Adipose tissue (tissue), 3 donors: Measurements from ENCODE around the gene OR4K2. TPM values are rescaled to one million over a fixed set of nuclear protein-coding genes. Genes with fewer than 3 reads are reported as not detected.

Source experiments
- H3K27ac ChIP-seq: one replicate; pipeline ENCODE4 v1.5.1; 2013; ENCODE audit warnings: low read depth, low read length
- WGBS, 3 donors: extraction: QIAGEN DNeasy Blood & Tissue Kit; methylation state at CpG; one replicate each; pipeline ENCODE4 v1.1.7; 2013; 5-methylcytosine and 5-hydroxymethylcytosine counted together
- polyA plus RNA-seq, 3 donors: library from polyadenylated mRNA; stranded (reverse); fragments of 200-250 nt; gene quantifications; one replicate each; pipeline ENCODE4 v1.2.3, GENCODE V29; 2013
- donor health status: healthy with polysubstance abuse.
- donor health status: Bipolar disorder and iron deficiency.
- donor health status: healthy.

The OR4K2 gene
- polyA plus RNA-seq, 3 donors = not detected

DNA sequence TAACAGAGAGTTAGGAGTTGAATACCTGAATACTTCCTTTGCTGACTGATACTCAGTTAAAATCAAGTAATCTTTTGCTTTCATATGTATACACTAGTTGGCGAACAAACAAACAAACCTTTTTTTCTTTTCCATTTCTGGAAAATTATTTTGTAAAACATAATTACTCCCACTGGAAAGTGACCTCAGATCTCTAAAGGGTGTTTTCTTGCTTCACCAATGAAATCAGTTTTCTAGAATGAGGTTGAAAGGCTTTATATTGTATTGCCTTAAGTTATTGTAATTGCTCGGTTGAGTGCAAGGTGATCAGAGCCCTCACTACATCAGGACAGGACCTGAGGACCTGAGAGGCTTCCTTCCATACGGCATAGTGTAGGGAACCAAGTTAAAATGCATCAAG lies 55.7 kb downstream of the OR4K2 start, which contains the start of gene OR4K1:
Gene OR4K1 (plus strand): TSS at position 301 of the 400 bp plus-strand sequence. CDS start 4,750 bp downstream, outside the sequence.
- WGBS, 3 donors = 50 to 60% (median 58%) methylated on average over 3 of the region's 3 CpGs
- H3K27ac ChIP-seq = no peak within 1 kb of the TSS

Other genes starting within 250 kb of the OR4K2 start
- gene OR11H2, start 161.3 kb upstream of the OR4K2 start, polyA plus RNA-seq = not detected
- gene OR4Q3, start 131.6 kb upstream of the OR4K2 start, polyA plus RNA-seq = not detected
- not detected for gene OR4M1, start 101.6 kb upstream of the OR4K2 start, polyA plus RNA-seq
- not detected for gene OR4N2, start 71.4 kb upstream of the OR4K2 start, polyA plus RNA-seq
- gene OR4K5, start 45.5 kb downstream of the OR4K2 start, polyA plus RNA-seq = not detected
- gene OR4K1, start 55.8 kb downstream of the OR4K2 start, polyA plus RNA-seq = not detected
- gene OR4K15, start 100.4 kb downstream of the OR4K2 start, polyA plus RNA-seq = not detected
- not detected for gene OR4Q2, start 127.0 kb downstream of the OR4K2 start, polyA plus RNA-seq
- not detected for gene OR4K14, start 144.2 kb downstream of the OR4K2 start, polyA plus RNA-seq
- not detected for gene OR4K13, start 160.9 kb downstream of the OR4K2 start, polyA plus RNA-seq
- not detected for gene OR4L1, start 184.9 kb downstream of the OR4K2 start, polyA plus RNA-seq
- not detected for gene OR4K17, start 235.6 kb downstream of the OR4K2 start, polyA plus RNA-seq